Thyroid gland (tissue), 4 donors: ENCODE data around the gene ZNF778.

ENCODE experiments used
- CTCF ChIP-seq, 6 experiments: fragments of 200-600 bp in 3 of 6; fragments of 450-650 bp in 3 of 6; sonication (generic) in 3 of 6; IDR thresholded peaks; one replicate each; pipeline ENCODE4 v1.5.1; 2016 to 2019; ENCODE audit warnings: antibody characterized with exemption in 6 of 6, mild to moderate bottlenecking in 2 of 6, inconsistent platforms in 1 of 6, moderate library complexity in 1 of 6
- POLR2A ChIP-seq, 2 donors: fragments of 450-650 bp; IDR thresholded peaks; one replicate each; pipeline ENCODE4 v1.6.1; 2017; ENCODE audit warnings: antibody characterized with exemption in 2 of 2, mild to moderate bottlenecking in 2 of 2, moderate library complexity in 1 of 2

- TF ChIP-seq CTCF (IDR thresholded peaks at IDR 0.05) (no peak), POLR2A (IDR thresholded peaks at IDR 0.05) (no peak)
Observed at GRCh38 chr16:89248196-89248982, 30.9 kb downstream of the ZNF778 start.
